ENCODE data around the gene MRPS14. TPM values are rescaled to one million over a fixed set of nuclear protein-coding genes. Genes with fewer than 3 reads are reported as not detected.
"Not testable (repeated sequence)": the region's sequence is repeated elsewhere in the genome, so short reads cannot be mapped to it uniquely, and the experiment has no call there.

MRPS14 gene
- total RNA-seq, 1 donor from 2014 or later: 30.3 TPM

DNA sequence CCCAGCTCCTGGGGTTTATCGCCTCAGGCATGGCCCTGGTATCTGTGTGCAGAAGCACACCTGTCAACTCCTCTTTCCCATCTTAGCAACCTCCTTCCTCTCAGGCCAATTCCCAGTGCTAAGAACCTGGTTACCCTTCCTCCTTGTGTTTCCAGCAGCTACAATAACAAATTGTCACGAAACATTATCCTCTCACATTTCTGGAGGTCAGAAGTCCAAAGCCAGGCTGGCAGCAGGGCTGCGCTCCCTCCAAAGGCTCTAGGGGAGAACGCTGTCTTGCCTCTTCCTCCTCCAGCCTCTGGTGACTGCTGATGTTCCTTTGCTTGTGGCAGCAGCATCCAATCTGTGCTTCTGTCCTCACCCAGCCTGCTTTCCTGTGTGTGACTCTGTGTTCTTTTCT lies 10.7 kb upstream of the MRPS14 start:
- Histone ChIP-seq H3K36me3 (ENCODE audit: control insufficient read depth in 3 of 3, insufficient read depth in 3 of 3, low read length in 3 of 3) (no peaks in the 10 kb centered on the region), H3K9ac (ENCODE audit: low read depth in 1 of 3, low read length in 3 of 3) (peak overlapping the region in 1 of 3 donors; percentile 33), H3K4me1 (ENCODE audit: control insufficient read depth in 3 of 3, insufficient read depth in 3 of 3, low read length in 3 of 3) (peaks cover 0 to 7% (median 6%) of the 10 kb centered on the region in 3 donors), H3K9me3 (ENCODE audit: control insufficient read depth in 3 of 3, low read length in 3 of 3) (no peaks in the 10 kb centered on the region), H3K27me3 (ENCODE audit: control insufficient read depth in 3 of 3, insufficient read depth in 3 of 3, low read length in 3 of 3) (no peaks in the 10 kb centered on the region), H3K27ac (ENCODE audit: low read depth, low read length) (no peak overlapping the region), H3K4me3 (ENCODE audit: low read length in 3 of 3) (no peak overlapping the region)

DNA sequence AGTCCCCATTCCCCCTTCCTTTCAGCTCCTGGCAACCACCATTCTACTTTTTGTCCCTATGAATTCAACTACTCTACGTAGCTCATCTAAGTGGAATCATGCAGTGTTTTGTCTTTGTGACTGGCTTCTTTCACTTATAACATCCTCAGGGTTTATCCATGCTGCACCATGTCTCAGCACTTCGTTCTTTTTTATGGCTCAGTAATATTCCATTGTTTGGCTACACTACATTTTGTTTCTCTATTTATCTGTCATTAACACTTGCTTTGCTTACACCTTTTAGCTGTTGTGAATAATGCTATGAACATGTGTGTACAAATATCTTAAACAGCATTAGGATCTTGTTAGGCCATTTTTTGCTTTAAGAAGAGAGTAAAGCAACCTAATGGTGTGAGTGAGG lies 1.5 kb upstream of the MRPS14 start:
- Histone ChIP-seq H3K27ac (ENCODE audit: low read depth, low read length) (no peak overlapping the region), H3K9me3 (ENCODE audit: control insufficient read depth in 3 of 3, low read length in 3 of 3) (no peaks in the 10 kb centered on the region), H3K27me3 (ENCODE audit: control insufficient read depth in 3 of 3, insufficient read depth in 3 of 3, low read length in 3 of 3) (no peaks in the 10 kb centered on the region), H3K4me3 (ENCODE audit: low read length in 3 of 3) (no peak overlapping the region), H3K9ac (ENCODE audit: low read depth in 1 of 3, low read length in 3 of 3) (no peak overlapping the region), H3K4me1 (ENCODE audit: control insufficient read depth in 3 of 3, insufficient read depth in 3 of 3, low read length in 3 of 3) (peaks cover 11 to 20% (median 14%) of the 10 kb centered on the region in 3 donors), H3K36me3 (ENCODE audit: control insufficient read depth in 3 of 3, insufficient read depth in 3 of 3, low read length in 3 of 3) (peaks cover 0 to 4% (median 3%) of the 10 kb centered on the region in 3 donors)

DNA sequence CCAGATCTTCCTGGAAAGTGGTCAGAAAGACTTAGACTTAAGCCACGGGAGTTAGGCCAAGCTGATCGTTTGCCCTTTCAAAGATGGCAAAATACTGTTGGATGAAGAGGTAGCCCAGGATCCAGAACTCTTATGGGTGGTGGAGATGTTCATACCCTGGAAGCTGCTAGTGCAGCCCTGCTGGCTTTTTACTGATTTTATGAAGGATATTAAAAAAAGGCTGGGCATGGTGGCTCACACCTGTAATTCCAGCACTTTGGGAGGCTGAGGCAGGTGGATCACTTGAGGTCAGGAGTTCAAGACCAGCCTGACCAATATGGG lies 657 bp upstream of the MRPS14 start:
- peak overlapping the region in 2 of 3 donors; percentile 69 to 80 for H3K9ac ChIP-seq (ENCODE audit: low read depth in 1 of 3, low read length in 3 of 3)
- peak overlapping the region; percentile 85 for H3K27ac ChIP-seq (ENCODE audit: low read depth, low read length)
- H3K4me1 ChIP-seq (ENCODE audit: control insufficient read depth in 3 of 3, insufficient read depth in 3 of 3, low read length in 3 of 3): peaks cover 9 to 15% (median 11%) of the 10 kb centered on the region in 3 donors
- H3K4me3 ChIP-seq (ENCODE audit: low read length in 3 of 3): peak overlapping the region; percentile 98 to 100 (median 99)
- not testable (repeated sequence) for H3K9me3 ChIP-seq (ENCODE audit: control insufficient read depth in 3 of 3, low read length in 3 of 3); H3K36me3 ChIP-seq (ENCODE audit: control insufficient read depth in 3 of 3, insufficient read depth in 3 of 3, low read length in 3 of 3); H3K27me3 ChIP-seq (ENCODE audit: control insufficient read depth in 3 of 3, insufficient read depth in 3 of 3, low read length in 3 of 3)

DNA sequence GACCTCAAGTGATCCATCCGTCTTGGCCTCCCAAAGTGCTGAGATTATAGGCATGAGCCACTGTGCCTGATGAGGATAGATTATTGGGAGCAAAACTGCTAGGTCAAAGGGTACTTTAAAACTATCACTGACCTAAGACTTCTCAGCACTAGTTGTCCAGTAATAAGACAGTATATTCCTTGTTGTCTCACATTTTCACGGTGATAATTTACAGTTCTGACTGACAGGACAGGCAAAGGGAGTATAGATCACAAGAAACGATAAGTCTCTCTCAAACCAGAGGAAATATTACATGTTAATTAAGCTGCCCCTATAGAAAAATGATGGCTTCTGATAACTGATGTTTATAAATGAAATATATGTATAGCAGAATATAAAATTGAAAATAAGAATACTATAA lies 3.7 kb downstream of the MRPS14 start:
- H3K9me3 ChIP-seq (ENCODE audit: control insufficient read depth in 3 of 3, low read length in 3 of 3): no peaks in the 10 kb centered on the region
- H3K27ac ChIP-seq (ENCODE audit: low read depth, low read length): no peak overlapping the region
- H3K9ac ChIP-seq (ENCODE audit: low read depth in 1 of 3, low read length in 3 of 3): no peak overlapping the region
- peaks cover 15 to 26% (median 23%) of the 10 kb centered on the region in 3 donors for H3K36me3 ChIP-seq (ENCODE audit: control insufficient read depth in 3 of 3, insufficient read depth in 3 of 3, low read length in 3 of 3)
- no peak overlapping the region for H3K4me3 ChIP-seq (ENCODE audit: low read length in 3 of 3)
- H3K27me3 ChIP-seq (ENCODE audit: control insufficient read depth in 3 of 3, insufficient read depth in 3 of 3, low read length in 3 of 3): no peaks in the 10 kb centered on the region
- peaks cover 18 to 34% (median 21%) of the 10 kb centered on the region in 3 donors for H3K4me1 ChIP-seq (ENCODE audit: control insufficient read depth in 3 of 3, insufficient read depth in 3 of 3, low read length in 3 of 3)

DNA sequence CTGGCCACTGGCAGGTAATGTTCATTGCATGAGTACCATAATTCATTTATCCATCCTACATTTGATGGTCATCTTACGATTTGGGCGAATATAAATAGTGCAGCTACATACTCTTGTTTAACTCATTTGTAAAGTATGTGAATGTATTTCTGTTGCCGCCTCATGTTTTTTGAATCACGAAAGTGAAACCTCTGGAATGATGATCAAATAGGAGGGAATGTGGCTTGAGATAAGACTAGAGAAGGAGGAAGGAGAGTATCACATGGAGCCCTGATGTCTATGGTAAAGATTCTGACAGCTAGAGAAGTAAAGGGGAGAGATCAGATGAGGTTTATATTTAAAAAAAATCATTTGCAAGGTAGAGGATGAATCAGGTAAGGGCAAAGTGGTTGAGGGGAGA lies 8.0 kb downstream of the MRPS14 start:
- no peaks in the 10 kb centered on the region for H3K9me3 ChIP-seq (ENCODE audit: control insufficient read depth in 3 of 3, low read length in 3 of 3)
- H3K9ac ChIP-seq (ENCODE audit: low read depth in 1 of 3, low read length in 3 of 3): no peak overlapping the region
- H3K36me3 ChIP-seq (ENCODE audit: control insufficient read depth in 3 of 3, insufficient read depth in 3 of 3, low read length in 3 of 3): peaks cover 27 to 58% (median 56%) of the 10 kb centered on the region in 3 donors
- no peak overlapping the region for H3K4me3 ChIP-seq (ENCODE audit: low read length in 3 of 3)
- no peak overlapping the region for H3K27ac ChIP-seq (ENCODE audit: low read depth, low read length)
- no peaks in the 10 kb centered on the region for H3K27me3 ChIP-seq (ENCODE audit: control insufficient read depth in 3 of 3, insufficient read depth in 3 of 3, low read length in 3 of 3)
- H3K4me1 ChIP-seq (ENCODE audit: control insufficient read depth in 3 of 3, insufficient read depth in 3 of 3, low read length in 3 of 3): peaks cover 6 to 19% (median 12%) of the 10 kb centered on the region in 3 donors

DNA sequence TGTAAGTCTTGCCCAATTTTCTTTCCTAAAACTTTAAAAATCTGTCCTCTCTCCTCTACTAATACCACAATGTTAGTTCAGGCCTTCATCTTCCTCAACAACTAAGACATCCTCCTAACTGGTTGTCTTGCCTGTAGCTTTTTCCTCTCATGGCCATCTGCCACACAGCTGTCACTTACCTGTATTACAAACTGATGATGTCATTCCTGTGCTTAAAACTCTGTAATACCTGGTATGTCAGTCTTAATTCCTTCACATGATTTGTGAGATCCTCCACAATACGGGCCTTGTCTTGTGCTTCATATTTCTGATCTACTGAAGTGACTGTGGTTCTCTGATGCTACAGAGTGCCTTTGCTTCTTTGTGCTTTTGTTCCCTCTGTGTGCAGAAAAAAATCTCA lies 9.8 kb downstream of the MRPS14 start:
- Histone ChIP-seq H3K9me3 (ENCODE audit: control insufficient read depth in 3 of 3, low read length in 3 of 3) (no peaks in the 10 kb centered on the region), H3K4me3 (ENCODE audit: low read length in 3 of 3) (no peak overlapping the region), H3K27me3 (ENCODE audit: control insufficient read depth in 3 of 3, insufficient read depth in 3 of 3, low read length in 3 of 3) (no peaks in the 10 kb centered on the region), H3K27ac (ENCODE audit: low read depth, low read length) (no peak overlapping the region), H3K9ac (ENCODE audit: low read depth in 1 of 3, low read length in 3 of 3) (no peak overlapping the region), H3K4me1 (ENCODE audit: control insufficient read depth in 3 of 3, insufficient read depth in 3 of 3, low read length in 3 of 3) (peaks cover 6 to 19% (median 12%) of the 10 kb centered on the region in 3 donors), H3K36me3 (ENCODE audit: control insufficient read depth in 3 of 3, insufficient read depth in 3 of 3, low read length in 3 of 3) (peaks cover 28 to 61% (median 59%) of the 10 kb centered on the region in 3 donors)

DNA sequence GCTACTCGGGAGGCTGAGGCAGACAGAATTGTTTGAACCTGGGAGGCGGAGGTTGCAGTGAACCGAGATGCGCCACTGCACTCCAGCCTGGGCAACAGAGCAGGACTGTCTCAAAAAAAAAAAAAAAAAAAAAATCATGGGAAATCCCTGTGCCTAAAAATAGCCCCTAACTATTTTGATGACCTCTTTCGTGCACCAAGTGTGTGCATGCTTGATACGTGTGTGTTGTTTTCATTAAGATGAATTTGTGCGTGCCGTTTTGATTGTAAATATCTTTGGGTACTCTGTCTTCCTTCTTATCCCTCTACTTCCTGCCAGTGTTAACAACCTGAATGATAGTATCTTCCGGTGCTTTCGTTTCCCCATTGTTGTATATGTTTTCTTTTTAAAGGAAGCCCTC lies 13.7 kb downstream of the MRPS14 start:
- H3K27ac ChIP-seq (ENCODE audit: low read depth, low read length): no peak overlapping the region
- H3K4me1 ChIP-seq (ENCODE audit: control insufficient read depth in 3 of 3, insufficient read depth in 3 of 3, low read length in 3 of 3): peaks cover 0 to 4% (median 0%) of the 10 kb centered on the region in 3 donors
- H3K36me3 ChIP-seq (ENCODE audit: control insufficient read depth in 3 of 3, insufficient read depth in 3 of 3, low read length in 3 of 3): peaks cover 16 to 58% (median 56%) of the 10 kb centered on the region in 3 donors
- no peak overlapping the region for H3K9ac ChIP-seq (ENCODE audit: low read depth in 1 of 3, low read length in 3 of 3)
- no peaks in the 10 kb centered on the region for H3K9me3 ChIP-seq (ENCODE audit: control insufficient read depth in 3 of 3, low read length in 3 of 3)
- H3K4me3 ChIP-seq (ENCODE audit: low read length in 3 of 3): no peak overlapping the region
- no peaks in the 10 kb centered on the region for H3K27me3 ChIP-seq (ENCODE audit: control insufficient read depth in 3 of 3, insufficient read depth in 3 of 3, low read length in 3 of 3)

DNA sequence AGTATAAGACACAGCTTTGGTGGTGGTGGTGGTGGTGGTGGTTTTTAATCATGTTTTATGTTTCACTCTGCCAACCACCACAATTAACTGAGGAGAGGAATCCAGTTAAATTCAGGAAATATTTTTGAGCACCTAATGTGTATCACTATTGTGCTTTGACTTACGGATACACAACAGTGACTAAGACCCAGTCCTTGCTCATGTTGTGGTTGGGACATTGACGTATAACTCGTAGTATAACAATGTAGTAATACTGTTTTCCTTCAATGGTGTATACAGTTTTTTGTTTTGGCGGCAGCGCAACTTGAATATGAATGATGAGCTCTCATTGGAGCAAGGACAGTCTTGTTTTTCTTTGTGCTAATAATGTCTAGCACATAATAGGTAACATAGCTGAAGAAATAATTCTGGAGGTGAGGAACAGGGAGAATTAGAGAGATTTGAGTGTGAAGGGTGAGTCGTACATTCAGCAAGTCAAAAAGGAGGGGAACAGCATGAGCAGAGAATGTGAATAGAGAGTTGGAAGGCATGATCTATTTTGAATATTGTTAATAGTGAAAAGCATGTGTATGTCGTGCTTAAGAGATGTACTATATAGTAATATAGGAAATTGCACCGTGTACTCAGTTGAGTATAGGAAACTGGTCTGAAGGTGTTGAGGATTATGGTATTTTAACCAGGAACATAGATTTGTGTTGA lies 18.0 kb downstream of the MRPS14 start:
- no peaks in the 10 kb centered on the region for H3K9me3 ChIP-seq (ENCODE audit: control insufficient read depth in 3 of 3, low read length in 3 of 3)
- H3K4me3 ChIP-seq (ENCODE audit: low read length in 3 of 3): no peak overlapping the region
- peaks cover 3 to 19% (median 16%) of the 10 kb centered on the region in 3 donors for H3K4me1 ChIP-seq (ENCODE audit: control insufficient read depth in 3 of 3, insufficient read depth in 3 of 3, low read length in 3 of 3)
- H3K9ac ChIP-seq (ENCODE audit: low read depth in 1 of 3, low read length in 3 of 3): no peak overlapping the region
- peaks cover 1 to 23% (median 20%) of the 10 kb centered on the region in 3 donors for H3K36me3 ChIP-seq (ENCODE audit: control insufficient read depth in 3 of 3, insufficient read depth in 3 of 3, low read length in 3 of 3)
- H3K27me3 ChIP-seq (ENCODE audit: control insufficient read depth in 3 of 3, insufficient read depth in 3 of 3, low read length in 3 of 3): no peaks in the 10 kb centered on the region
- H3K27ac ChIP-seq (ENCODE audit: low read depth, low read length): no peak overlapping the region

DNA sequence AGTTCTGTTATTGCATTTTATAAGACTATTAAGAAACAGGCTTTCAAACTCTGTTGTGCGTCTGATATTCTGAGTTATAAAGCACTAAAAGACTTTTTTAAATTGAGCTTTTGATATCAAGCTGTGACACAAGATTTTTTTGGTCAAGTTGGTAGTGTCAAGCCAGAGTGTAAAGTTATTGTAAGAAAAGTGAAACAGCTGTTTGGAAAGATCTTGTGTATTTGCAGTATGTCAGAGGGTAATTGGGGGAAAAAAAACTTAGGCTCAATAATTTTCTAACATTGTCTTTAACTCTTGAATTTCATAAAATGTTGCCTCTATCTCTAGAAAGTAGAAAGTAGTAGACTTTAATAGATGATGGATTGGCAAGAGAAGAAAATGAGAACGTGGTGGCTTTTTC lies 19.7 kb downstream of the MRPS14 start:
- no peaks in the 10 kb centered on the region for H3K27me3 ChIP-seq (ENCODE audit: control insufficient read depth in 3 of 3, insufficient read depth in 3 of 3, low read length in 3 of 3)
- H3K36me3 ChIP-seq (ENCODE audit: control insufficient read depth in 3 of 3, insufficient read depth in 3 of 3, low read length in 3 of 3): peaks cover 0 to 19% (median 18%) of the 10 kb centered on the region in 3 donors
- no peaks in the 10 kb centered on the region for H3K9me3 ChIP-seq (ENCODE audit: control insufficient read depth in 3 of 3, low read length in 3 of 3)
- no peak overlapping the region for H3K9ac ChIP-seq (ENCODE audit: low read depth in 1 of 3, low read length in 3 of 3)
- no peak overlapping the region for H3K4me3 ChIP-seq (ENCODE audit: low read length in 3 of 3)
- H3K27ac ChIP-seq (ENCODE audit: low read depth, low read length): no peak overlapping the region
- H3K4me1 ChIP-seq (ENCODE audit: control insufficient read depth in 3 of 3, insufficient read depth in 3 of 3, low read length in 3 of 3): peaks cover 7 to 23% (median 23%) of the 10 kb centered on the region in 3 donors

DNA sequence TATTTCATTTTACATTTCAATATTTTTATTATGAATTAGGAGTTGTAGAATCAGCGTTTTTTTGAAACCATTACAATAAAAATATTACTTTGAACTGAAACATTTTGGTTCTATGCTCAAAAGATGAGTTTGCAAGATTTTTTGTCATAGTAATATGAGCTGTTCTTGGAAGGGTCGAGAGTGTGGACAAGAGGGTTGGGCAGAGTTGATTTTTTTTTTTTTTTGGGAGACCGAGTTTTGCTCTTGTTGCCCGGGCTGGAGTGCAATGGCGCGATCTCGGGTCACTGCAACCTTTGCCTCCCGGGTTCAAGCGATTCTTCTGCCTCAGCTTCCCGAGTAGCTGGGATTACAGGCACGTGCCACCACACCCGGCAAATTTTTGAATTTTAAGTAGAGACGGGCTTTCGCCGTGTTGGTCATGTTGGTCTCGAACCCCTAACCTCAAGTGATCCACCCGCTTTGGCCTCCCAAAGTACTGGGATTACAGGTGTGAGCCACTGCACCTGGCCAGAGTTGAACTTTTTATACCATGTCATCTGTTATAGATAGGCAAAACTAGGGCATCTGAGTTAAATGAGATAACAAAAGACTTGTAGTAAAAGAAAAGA lies 20.2 kb downstream of the MRPS14 start:
- Histone ChIP-seq H3K9me3 (ENCODE audit: control insufficient read depth in 3 of 3, low read length in 3 of 3) (no peaks in the 10 kb centered on the region), H3K4me3 (ENCODE audit: low read length in 3 of 3) (no peak overlapping the region), H3K4me1 (ENCODE audit: control insufficient read depth in 3 of 3, insufficient read depth in 3 of 3, low read length in 3 of 3) (peaks cover 8 to 24% (median 23%) of the 10 kb centered on the region in 3 donors), H3K27me3 (ENCODE audit: control insufficient read depth in 3 of 3, insufficient read depth in 3 of 3, low read length in 3 of 3) (no peaks in the 10 kb centered on the region), H3K36me3 (ENCODE audit: control insufficient read depth in 3 of 3, insufficient read depth in 3 of 3, low read length in 3 of 3) (peaks cover 0 to 16% (median 13%) of the 10 kb centered on the region in 3 donors), H3K9ac (ENCODE audit: low read depth in 1 of 3, low read length in 3 of 3) (no peak overlapping the region), H3K27ac (ENCODE audit: low read depth, low read length) (no peak overlapping the region)
